KG1 (cell line): ENCODE measurements around the gene APOBEC3G.
"Not testable (repeated sequence)": the region's sequence is repeated elsewhere in the genome, so short reads cannot be mapped to it uniquely, and the experiment has no call there.

Source experiments
- DNase-seq: peaks from one replicate; lab custom pipeline; 2025; lab: John Stamatoyannopoulos, UW

The APOBEC3G gene

GRCh38 chr22:39077026-39077840, at the start of gene APOBEC3G:
TSS of gene APOBEC3G (plus strand) at chr22:39077275. CDS start at chr22:39077362, 87 bp downstream.
- not testable (repeated sequence) for DNase-seq

- DNase-seq: no peak
These were observed 49.4 kb upstream of the APOBEC3G start for GRCh38 chr22:39027717-39028116.

- no peak for DNase-seq
These were observed 48.8 kb upstream of the APOBEC3G start for GRCh38 chr22:39028281-39028680.

GRCh38 chr22:39029227-39029626, 47.8 kb upstream of the APOBEC3G start:
- DNase-seq: no peak

- DNase-seq: no peak
These were observed 46.4 kb upstream of the APOBEC3G start for GRCh38 chr22:39030705-39031104.

GRCh38 chr22:39031434-39032295, 45.4 kb upstream of the APOBEC3G start:
- DNase-seq: not testable (repeated sequence)

- not testable (repeated sequence) for DNase-seq
These were observed 40.0 kb upstream of the APOBEC3G start for GRCh38 chr22:39037071-39037470.

- DNase-seq: no peak
These were observed 37.6 kb upstream of the APOBEC3G start for GRCh38 chr22:39039306-39040126.

GRCh38 chr22:39040155-39040537, 36.9 kb upstream of the APOBEC3G start:
- not testable (repeated sequence) for DNase-seq

GRCh38 chr22:39040538-39041296, 36.4 kb upstream of the APOBEC3G start, which contains the start of gene APOBEC3F:
TSS of gene APOBEC3F (plus strand) at chr22:39040864. CDS start at chr22:39040961, 97 bp downstream.
- not testable (repeated sequence) for DNase-seq

GRCh38 chr22:39041908-39042307, 35.2 kb upstream of the APOBEC3G start:
- DNase-seq: no peak

- not testable (repeated sequence) for DNase-seq
These were observed 34.0 kb upstream of the APOBEC3G start for GRCh38 chr22:39043063-39043462.

- not testable (repeated sequence) for DNase-seq
These were observed 31.9 kb upstream of the APOBEC3G start for GRCh38 chr22:39045136-39045535.

GRCh38 chr22:39049486-39049885, 27.6 kb upstream of the APOBEC3G start:
- not testable (repeated sequence) for DNase-seq

GRCh38 chr22:39051844-39052495, 25.1 kb upstream of the APOBEC3G start:
- DNase-seq: not testable (repeated sequence)

- no peak for DNase-seq
These were observed 21.4 kb upstream of the APOBEC3G start for GRCh38 chr22:39055658-39056057.

- DNase-seq: not testable (repeated sequence)
These were observed 15.8 kb upstream of the APOBEC3G start for GRCh38 chr22:39061290-39061689.

GRCh38 chr22:39061951-39062350, 15.1 kb upstream of the APOBEC3G start:
- not testable (repeated sequence) for DNase-seq

- not testable (repeated sequence) for DNase-seq
These were observed 13.2 kb upstream of the APOBEC3G start for GRCh38 chr22:39063904-39064303.
